HepG2 (cell line): ENCODE results near the gene TOP2A. TPM values are rescaled to one million over a fixed set of nuclear protein-coding genes. Genes with fewer than 3 reads are reported as not detected.

Experiments used
- ATF4 ChIP-seq, 2 experiments: fragments of 450-650 bp in 1 of 2; sonication (generic) in 1 of 2; formaldehyde crosslinking; IDR thresholded peaks; 2 replicates each; pipeline versions ENCODE4 v1.5.0 to v1.8.0; 2020 to 2022; ENCODE audit warnings: mild to moderate bottlenecking in 1 of 2, missing genetic modification reagents in 1 of 2
- CEBPZ ChIP-seq: IDR thresholded peaks from 2 replicates; pipeline ENCODE4 v1.6.1; 2012; ENCODE audit warnings: low read length, improper control_type of control experiment
- CENPX ChIP-seq: sonication (generic); formaldehyde crosslinking; IDR thresholded peaks from 2 replicates; pipeline ENCODE4 v1.9.0; 2021; ENCODE audit warnings: mild to moderate bottlenecking, missing genetic modification reagents, moderate library complexity
- GATA4 ChIP-seq: sonication (generic); IDR thresholded peaks from 2 replicates; pipeline ENCODE4 v1.6.1; 2016; ENCODE audit warnings: antibody characterized with exemption, low read depth, borderline replicate concordance
- HMG20B ChIP-seq: conservative IDR thresholded peaks from 2 replicates; pipeline ENCODE4 v1.6.1; 2016; ENCODE audit warnings: missing genetic modification reagents, missing compliant biosample characterization
- HNRNPK ChIP-seq: fragments of 200-400 bp; formaldehyde crosslinking; IDR thresholded peaks from 2 replicates; pipeline ENCODE4 v1.6.1; 2018; ENCODE audit warnings: low read length, low read depth, moderate library complexity, mild to moderate bottlenecking; ENCODE audit not compliant: poor library complexity, severe bottlenecking
- IRF1 ChIP-seq: sonication (generic); formaldehyde crosslinking; IDR thresholded peaks from 2 replicates; pipeline ENCODE4 v1.4.0; 2020; ENCODE audit warnings: low read depth, mild to moderate bottlenecking, missing genetic modification reagents
- KLF11 ChIP-seq: IDR thresholded peaks from 2 replicates; pipeline ENCODE4 v1.6.1; 2016; ENCODE audit warnings: missing compliant biosample characterization
- MAX ChIP-seq: IDR thresholded peaks from 2 replicates; pipeline ENCODE4 v1.6.1; 2012; ENCODE audit warnings: inconsistent platforms
- NR1H2 ChIP-seq: sonication (generic); formaldehyde crosslinking; IDR thresholded peaks from 2 replicates; pipeline ENCODE4 v1.8.1; 2022; ENCODE audit warnings: low read depth, missing genetic modification reagents, borderline replicate concordance
- PAF1 ChIP-seq: IDR thresholded peaks from 2 replicates; pipeline ENCODE4 v1.6.1; 2016; ENCODE audit warnings: missing genetic modification reagents, missing compliant biosample characterization
- SP140L ChIP-seq: sonication (generic); formaldehyde crosslinking; IDR thresholded peaks from 2 replicates; pipeline ENCODE4 v1.4.0; 2020; ENCODE audit warnings: missing genetic modification reagents, borderline replicate concordance
- TEAD2 ChIP-seq: sonication (generic); formaldehyde crosslinking; IDR thresholded peaks from 2 replicates; pipeline ENCODE4 v1.9.0; 2021; ENCODE audit warnings: missing genetic modification reagents
- THRA ChIP-seq: sonication (generic); formaldehyde crosslinking; IDR thresholded peaks from 2 replicates; pipeline ENCODE4 v1.4.0; 2020; ENCODE audit warnings: missing genetic modification reagents, borderline replicate concordance
- ZBTB4 ChIP-seq: sonication (generic); formaldehyde crosslinking; IDR thresholded peaks from 2 replicates; pipeline ENCODE4 v1.4.0; 2020; ENCODE audit warnings: missing genetic modification reagents, mild to moderate bottlenecking, borderline replicate concordance
- ZNF383 ChIP-seq: sonication (generic); formaldehyde crosslinking; IDR thresholded peaks from 2 replicates; pipeline ENCODE4 v1.4.0; 2020; ENCODE audit warnings: missing genetic modification reagents, mild to moderate bottlenecking, borderline replicate concordance
- ZNF607 ChIP-seq: sonication (generic); formaldehyde crosslinking; IDR thresholded peaks from 2 replicates; pipeline ENCODE4 v1.5.1; 2020; ENCODE audit warnings: missing genetic modification reagents, mild to moderate bottlenecking, borderline replicate concordance
- ZNF776 ChIP-seq: sonication (generic); formaldehyde crosslinking; IDR thresholded peaks from 2 replicates; pipeline ENCODE4 v1.4.0; 2020; ENCODE audit warnings: mild to moderate bottlenecking, missing genetic modification reagents
- ZNF780A ChIP-seq: sonication (generic); formaldehyde crosslinking; IDR thresholded peaks from 2 replicates; pipeline ENCODE4 v1.8.0; 2022; ENCODE audit warnings: mild to moderate bottlenecking, missing genetic modification reagents, moderate library complexity
- polyA plus RNA-seq, 8 experiments: library from polyadenylated mRNA; depleted of rRNA in 3 of 8; stranded (reverse) in 7 of 8; unstranded in 1 of 8; fragments of >200 nt; fragmentation: Illumina TruSeq in 4 of 8; extraction: Trizol in 4 of 8; gene quantifications; 2 replicates each; pipeline versions ENCODE4 v1.2.1 to v1.2.3, GENCODE V29; 2011 to 2016; ENCODE audit warnings: low read depth in 4 of 8, missing spikeins in 1 of 8, mixed read lengths in 1 of 8; ENCODE audit not compliant: insufficient read depth in 1 of 8
- total RNA-seq, 5 experiments: library from RNA; depleted of rRNA; stranded (reverse); fragments of >200 nt; fragmentation: Illumina TruSeq; extraction: Trizol; gene quantifications; 2 replicates each; pipeline ENCODE4 v1.2.3, GENCODE V29; 2016; ENCODE audit warnings: low read depth in 1 of 5

The TOP2A gene
- total and polyA plus RNA-seq, 2 of the 13 experiments (the other 11 are each of a cell fraction or from before 2014, with no cell fraction given) = 108 to 327 TPM

- TF ChIP-seq CEBPZ = no peak
- peak; percentile 62; the same call in 1 of the 2 replicates for TF ChIP-seq THRA (CRISPR knock-in tag)
- no peak for TF ChIP-seq ATF4 (CRISPR knock-in tag; IDR thresholded peaks at IDR 0.05)
- TF ChIP-seq GATA4 = no peak
- no peak for TF ChIP-seq HMG20B (CRISPR knock-in tag)
- TF ChIP-seq ZNF776 (CRISPR knock-in tag) = no peak
- TF ChIP-seq PAF1 (CRISPR knock-in tag) = no peak
- 0 out of 2 replicates have a peak, but pooled peaks have one; percentile 13 for TF ChIP-seq ZBTB4 (CRISPR knock-in tag)
- no peak for TF ChIP-seq TEAD2 (CRISPR knock-in tag)
- TF ChIP-seq SP140L (CRISPR knock-in tag) = no peak
- TF ChIP-seq MAX = peak; percentile 36; the same call in 1 of the 2 replicates
- no peak for TF ChIP-seq HNRNPK
- no peak for TF ChIP-seq ZNF383 (CRISPR knock-in tag)
- TF ChIP-seq NR1H2 (CRISPR knock-in tag) = no peak
- TF ChIP-seq ZNF607 (CRISPR knock-in tag) = no peak
- no peak for TF ChIP-seq CENPX (CRISPR knock-in tag)
- no peak for TF ChIP-seq KLF11 (CRISPR knock-in tag)
- TF ChIP-seq ZNF780A (CRISPR knock-in tag) = no peak
- TF ChIP-seq IRF1 (CRISPR knock-in tag) = no peak
Observed at GRCh38 chr17:40358323-40359038, 59.2 kb downstream of the TOP2A start (continued).
